Stimulated activated CD8-positive, alpha-beta memory T cell treated with anti-CD3 and anti-CD28 coated beads, Interleukin-7, amount 100 ng/mL, for 24 hours (primary cell): Measurements from ENCODE around the gene ALG14.
"Not testable (repeated sequence)": the region's sequence is repeated elsewhere in the genome, so short reads cannot be mapped to it uniquely, and the experiment has no call there.

Source experiments
- DNase-seq: peaks from one replicate; pipeline ENCODE4 v3.0.0-alpha.2; 2020; ENCODE audit warnings: low read depth

ALG14 gene

GRCh38 chr1:95072532-95073419 lies at the start of gene ALG14:
Gene ALG14 (minus strand): TSS chr1:95072951. CDS start chr1:95072898, 53 bp downstream.
- DNase-seq, result peak; percentile 79

DNA sequence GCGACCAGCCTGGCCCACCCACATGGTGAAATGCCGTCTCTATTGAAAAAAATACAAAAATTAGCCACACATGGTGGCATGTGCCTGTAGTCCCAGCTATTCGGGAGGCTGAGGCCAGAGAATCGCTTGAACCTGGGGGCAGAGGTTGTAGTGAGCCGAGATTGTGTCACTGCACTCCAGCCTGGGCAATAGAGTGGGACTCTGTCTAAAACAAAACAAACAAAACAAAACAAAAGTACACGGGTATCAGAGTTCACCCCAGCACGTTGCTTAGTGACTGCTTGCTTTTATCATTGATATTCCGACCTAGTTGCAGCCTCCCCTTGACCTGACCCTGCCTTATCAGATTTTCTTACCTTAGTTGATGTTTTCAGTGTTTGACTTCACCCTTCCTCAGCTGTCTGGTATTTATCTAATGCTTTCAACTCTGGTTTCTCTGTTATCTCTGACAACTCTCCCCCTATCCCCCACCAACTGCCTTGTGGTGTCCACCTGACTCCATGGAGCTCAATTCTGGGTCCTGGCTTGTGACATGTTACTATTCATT lies 49.5 kb upstream of the ALG14 start:
- DNase-seq, result no peak

DNA sequence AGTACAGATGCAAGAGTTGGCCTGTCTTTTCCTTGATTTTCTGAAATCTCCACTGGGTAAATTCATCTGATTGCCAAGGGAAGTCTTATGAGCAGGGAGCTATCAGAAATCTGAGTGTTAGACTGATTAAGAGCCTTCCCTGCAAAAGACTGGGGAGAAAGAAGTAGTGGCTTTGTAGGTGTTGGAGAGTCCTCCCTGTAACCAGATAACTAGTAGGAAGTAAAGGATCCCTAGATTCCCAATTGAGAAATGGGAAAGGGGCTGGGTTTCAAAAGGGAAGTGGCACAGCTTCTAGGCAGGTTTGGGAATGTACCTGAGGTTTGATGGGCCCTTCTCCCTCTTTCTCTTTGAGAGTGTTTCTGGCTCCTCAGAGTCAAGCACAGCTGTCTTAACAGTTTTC lies 46.5 kb upstream of the ALG14 start:
- no peak for DNase-seq

- DNase-seq, result no peak
Measured at GRCh38 chr1:95118710-95119109, 46.0 kb upstream of the ALG14 start.

DNA sequence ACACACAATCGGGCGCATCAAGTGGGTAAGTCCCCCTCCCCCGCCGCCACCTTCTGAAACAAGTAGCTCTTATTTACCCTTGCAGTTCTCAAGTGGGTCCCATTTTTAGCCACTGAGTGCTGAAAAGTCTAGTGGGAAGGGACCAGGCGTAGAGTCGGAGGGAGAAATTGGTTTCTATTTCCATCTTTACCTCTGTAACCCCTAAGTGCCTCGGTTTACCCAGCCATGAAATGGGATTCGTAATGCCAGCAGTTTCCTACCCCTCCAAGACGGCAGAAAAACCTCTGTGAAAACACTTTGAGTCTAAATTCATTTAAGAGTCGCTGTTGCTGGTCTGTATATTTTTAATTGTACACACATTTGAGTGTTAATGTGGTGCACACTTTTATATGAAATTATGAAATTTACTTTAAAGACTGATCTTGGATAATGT lies 45.3 kb upstream of the ALG14 start:
- DNase-seq, result no peak

DNA sequence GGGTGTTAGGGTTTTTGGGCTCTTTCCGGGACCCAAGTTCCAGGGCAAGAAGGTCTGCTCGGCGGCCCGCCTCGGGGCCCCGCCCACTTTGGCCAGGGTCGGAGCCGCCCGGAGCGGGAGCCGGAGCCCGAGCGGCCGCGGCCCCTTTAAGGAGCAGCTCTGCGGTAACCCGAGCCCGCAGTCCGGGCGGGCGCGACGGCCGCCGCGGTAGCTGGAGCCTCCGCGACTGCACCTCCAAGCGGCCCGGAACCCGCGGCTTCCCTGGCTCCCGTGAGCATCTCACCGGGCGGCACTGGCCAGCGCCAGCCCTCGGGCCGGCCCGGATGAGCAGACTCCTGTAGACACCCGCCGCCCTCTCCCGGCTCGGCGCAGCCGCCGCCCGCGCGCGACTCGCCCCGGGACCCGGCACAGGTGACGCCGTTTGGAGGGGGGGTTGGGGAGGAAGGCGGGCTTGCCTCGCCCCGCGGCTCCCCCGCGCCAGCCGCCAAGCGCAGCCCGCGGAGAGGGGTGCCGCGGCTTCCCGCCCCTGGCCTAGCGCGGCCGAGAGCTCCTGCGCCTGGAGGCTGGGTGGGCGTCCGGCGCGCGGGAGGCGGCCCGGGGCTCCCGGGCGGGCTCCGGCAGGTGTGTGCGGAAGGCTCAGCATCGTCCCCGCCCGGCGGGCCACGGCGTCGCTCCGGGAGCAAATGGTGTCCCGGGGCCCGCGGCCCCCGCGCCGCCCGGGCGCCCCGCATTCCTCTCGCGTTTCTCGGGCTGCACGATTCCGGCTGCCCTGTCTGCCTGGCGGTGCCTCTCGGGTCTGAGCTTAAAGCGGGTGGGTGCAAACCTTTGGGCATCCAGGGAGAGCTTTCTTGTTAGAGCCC lies 44.7 kb upstream of the ALG14 start, which contains the start of gene TLCD4:
Gene TLCD4, plus strand, starts transcription at position 149 of the 860 bp plus-strand sequence. CDS start 26,547 bp downstream, outside the sequence.
- DNase-seq, result peak; percentile 2

DNA sequence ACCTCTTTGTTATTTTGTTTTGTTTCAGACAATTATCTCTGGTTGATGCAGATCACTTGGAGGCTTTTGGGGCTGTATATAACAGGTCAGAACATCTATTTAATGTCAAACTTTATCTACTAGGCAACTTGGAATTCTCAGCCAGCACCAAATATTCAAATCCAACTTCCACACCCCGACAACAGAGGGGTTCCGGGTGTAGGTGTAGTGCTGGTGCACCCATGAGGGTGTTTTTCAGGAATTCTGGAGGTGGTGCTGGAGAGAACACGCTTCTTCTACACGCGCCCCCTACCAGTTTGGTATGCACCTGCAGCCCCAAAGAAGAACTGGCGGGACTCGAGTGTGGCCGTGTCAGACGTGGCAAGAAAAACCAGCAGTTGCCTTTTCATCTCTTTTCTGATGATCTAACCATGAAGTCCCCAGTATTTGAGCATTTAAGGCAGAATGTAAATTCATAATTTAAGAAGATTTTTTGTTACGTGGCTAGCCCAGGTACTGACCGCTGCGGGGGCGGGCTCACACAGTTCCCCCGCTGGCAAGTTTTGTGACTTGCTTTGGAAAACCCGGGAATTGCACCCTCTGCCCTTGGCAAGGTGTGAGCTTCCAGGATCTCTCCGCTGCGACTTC lies 43.9 kb upstream of the ALG14 start:
- peak; percentile 3 for DNase-seq

DNA sequence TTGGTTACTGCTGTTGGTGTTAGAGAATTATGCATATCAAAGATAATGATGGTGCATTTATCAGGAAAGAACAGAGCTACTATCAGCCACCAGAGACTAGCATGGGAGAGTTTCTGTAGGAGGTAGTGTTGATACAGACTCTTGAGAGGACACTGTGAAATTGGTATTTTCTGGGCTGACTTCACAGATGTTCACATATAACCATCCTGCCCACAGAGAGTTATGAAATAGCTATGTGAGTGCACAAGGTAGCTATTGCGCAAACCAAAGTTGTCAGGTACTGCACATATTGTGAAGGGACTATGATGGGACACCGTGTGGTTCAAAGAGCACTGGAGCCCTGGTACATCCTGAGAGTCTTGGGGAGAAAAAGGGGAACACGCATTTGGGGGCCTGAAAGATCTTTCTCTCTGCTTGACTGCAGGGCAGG lies 43.0 kb upstream of the ALG14 start:
- DNase-seq, result no peak

DNA sequence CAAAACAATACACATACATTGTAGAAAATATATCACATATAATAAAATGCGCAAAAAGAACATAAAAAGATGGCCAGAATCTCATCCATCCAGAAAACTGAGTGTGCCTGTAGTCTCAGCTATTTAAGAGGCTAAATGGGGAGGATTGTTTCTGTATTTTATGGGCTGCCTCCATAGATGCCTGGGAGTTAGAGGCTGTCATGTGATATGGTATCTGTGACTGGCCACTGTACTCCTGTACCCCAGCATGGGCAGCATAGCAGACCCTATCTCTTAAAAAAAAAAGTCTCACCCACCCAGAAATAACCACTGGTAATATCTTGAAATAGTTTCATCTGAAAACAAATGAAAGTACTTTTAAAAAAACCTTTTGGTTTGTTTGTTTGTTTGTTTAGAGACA lies 40.9 kb upstream of the ALG14 start:
- no peak for DNase-seq

- DNase-seq, result no peak
Measured at GRCh38 chr1:95111014-95111413, 38.3 kb upstream of the ALG14 start.

- DNase-seq, result no peak
Measured at GRCh38 chr1:95108792-95109191, 36.0 kb upstream of the ALG14 start.

DNA sequence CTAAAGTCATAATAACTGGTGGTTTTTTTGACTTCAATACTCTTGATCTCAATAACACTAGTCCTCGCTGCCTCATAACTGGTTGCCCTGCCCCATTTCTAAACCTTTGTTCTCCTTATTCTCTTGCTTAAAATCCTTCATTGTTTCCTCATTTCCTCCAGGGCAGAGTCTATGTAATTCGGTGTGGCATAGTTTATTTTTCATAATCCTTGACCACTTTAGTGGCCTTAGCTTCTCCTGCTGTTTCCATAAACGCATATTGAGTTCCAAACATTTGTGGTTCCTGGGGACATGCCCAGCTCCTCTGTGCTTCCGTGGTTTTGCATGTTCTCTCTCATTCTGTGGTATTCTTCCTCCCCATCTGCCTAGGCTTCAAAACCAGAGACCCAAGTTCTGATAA lies 25.4 kb upstream of the ALG14 start:
- no peak for DNase-seq

DNA sequence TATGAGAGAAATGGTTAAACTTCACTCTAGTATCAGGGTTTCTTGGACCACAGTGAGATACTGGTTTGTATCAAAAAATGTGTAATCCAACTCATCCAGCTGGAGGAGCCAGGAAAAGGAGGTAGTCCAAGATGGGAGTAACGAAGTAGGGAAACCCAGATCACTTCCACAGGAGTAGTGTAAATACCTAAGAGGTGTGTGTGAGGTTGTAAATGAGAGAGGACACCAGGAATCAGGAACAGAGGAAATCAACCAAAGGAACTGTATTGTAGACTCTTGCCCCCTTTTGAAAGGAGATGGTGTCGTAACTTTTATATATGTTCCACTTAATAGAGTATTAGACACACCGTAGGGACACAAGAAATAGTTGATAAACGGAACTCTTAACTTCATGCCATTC lies 24.7 kb upstream of the ALG14 start:
- no peak for DNase-seq

- DNase-seq, result no peak
Measured at GRCh38 chr1:95096218-95096841, 23.6 kb upstream of the ALG14 start.

- no peak for DNase-seq
Measured at GRCh38 chr1:95095833-95096217, 23.1 kb upstream of the ALG14 start.

- DNase-seq, result no peak
Measured at GRCh38 chr1:95094923-95095322, 22.2 kb upstream of the ALG14 start.

DNA sequence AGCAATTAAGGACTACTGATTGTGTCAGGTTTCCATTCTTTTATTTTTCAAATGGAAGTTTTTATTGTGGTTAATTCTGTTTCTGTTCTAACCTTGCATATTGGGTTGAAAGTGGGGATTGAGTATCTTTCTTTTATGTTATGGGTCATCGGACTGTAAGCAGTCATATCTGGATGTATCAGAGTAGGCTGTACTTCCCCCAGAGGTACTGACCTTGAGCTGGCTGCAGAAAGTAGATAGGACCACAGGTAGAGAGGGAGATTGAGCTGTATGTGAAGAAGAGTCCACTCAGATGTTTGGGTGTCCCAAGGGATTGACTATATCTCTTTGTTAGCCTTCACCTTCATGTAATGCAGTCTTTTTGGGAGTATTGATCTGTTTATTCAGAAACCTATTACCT lies 20.5 kb upstream of the ALG14 start:
- DNase-seq, result no peak

DNA sequence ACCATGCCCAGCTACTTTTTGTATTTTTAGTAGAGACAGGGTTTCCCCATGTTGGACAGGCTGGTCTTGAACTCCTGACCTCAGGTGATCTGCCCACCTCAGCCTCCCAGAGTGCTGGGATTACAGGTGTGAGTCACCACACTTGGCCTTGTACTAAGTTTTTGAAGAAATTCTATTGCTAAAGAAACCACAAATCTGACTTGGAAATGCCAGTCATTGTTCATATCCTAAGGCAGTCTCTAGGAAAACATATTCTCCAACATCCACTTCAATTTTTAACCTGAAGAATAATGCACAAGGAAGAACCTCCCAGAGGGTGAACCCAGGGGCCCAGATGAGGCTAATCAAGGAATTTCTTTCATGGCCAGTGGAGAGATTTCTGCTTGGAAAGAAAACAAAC lies 20.1 kb upstream of the ALG14 start:
- DNase-seq, result not testable (repeated sequence)

- DNase-seq, result not testable (repeated sequence)
Measured at GRCh38 chr1:95091290-95091689, 18.5 kb upstream of the ALG14 start.

- DNase-seq, result no peak
Measured at GRCh38 chr1:95089650-95090287, 17.0 kb upstream of the ALG14 start.

DNA sequence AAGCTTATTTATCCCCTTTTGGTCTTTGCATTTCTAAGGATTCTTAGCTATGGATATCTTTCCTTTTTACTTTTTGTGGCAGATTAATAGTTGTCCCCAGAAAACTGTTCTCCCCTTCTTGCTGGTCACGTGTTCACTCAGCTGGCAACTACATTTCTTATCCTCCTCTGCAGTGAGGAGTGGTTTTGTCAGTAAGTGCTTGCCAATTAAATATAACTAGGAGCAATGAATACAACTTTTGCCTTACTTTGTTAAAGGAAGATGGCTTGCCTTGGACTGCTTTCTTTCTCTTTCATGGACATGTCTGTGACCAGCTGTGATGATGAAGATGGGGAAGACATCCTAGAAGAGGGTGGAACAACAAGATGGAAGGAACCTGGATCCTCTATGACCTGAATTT lies 15.6 kb upstream of the ALG14 start:
- no peak for DNase-seq
